WERI-Rb-1 (cell line): ENCODE data around the gene TLCD4.

Experiments used
- DNase-seq: peaks from one replicate; pipeline ENCODE4 v3.0.0-alpha.2; 2020
- H3K27ac ChIP-seq: fragments of 250-450 bp; sonication (Bioruptor Pico); 2 replicates; pipeline ENCODE4 v1.5.1; 2020; ENCODE audit warnings: mild to moderate bottlenecking, moderate library complexity
- H3K27me3 ChIP-seq: fragments of 250-450 bp; sonication (Bioruptor Pico); 2 replicates; pipeline ENCODE4 v1.5.1; 2021; ENCODE audit warnings: mild to moderate bottlenecking, low read depth, moderate library complexity; ENCODE audit not compliant: insufficient read depth, severe bottlenecking
- H3K36me3 ChIP-seq: fragments of 250-450 bp; sonication (Bioruptor Pico); 2 replicates; pipeline ENCODE4 v1.5.1; 2020; ENCODE audit warnings: mild to moderate bottlenecking, moderate library complexity
- H3K4me3 ChIP-seq: 2 replicates; pipeline ENCODE4 v1.5.1; 2011; ENCODE audit warnings: low read depth, mild to moderate bottlenecking, control low read depth, low read length
- H3K9me3 ChIP-seq: fragments of 250-450 bp; sonication (Bioruptor Pico); 2 replicates; pipeline ENCODE4 v1.5.1; 2021; ENCODE audit warnings: mild to moderate bottlenecking, moderate library complexity; ENCODE audit not compliant: severe bottlenecking
- TF ChIP-seq, protein P1 (sequence below): IDR thresholded peaks from 2 replicates; pipeline ENCODE4 v1.5.1; 2011; ENCODE audit warnings: low read depth, mild to moderate bottlenecking, control low read depth, inconsistent platforms, low read length

The TLCD4 gene

DNA sequence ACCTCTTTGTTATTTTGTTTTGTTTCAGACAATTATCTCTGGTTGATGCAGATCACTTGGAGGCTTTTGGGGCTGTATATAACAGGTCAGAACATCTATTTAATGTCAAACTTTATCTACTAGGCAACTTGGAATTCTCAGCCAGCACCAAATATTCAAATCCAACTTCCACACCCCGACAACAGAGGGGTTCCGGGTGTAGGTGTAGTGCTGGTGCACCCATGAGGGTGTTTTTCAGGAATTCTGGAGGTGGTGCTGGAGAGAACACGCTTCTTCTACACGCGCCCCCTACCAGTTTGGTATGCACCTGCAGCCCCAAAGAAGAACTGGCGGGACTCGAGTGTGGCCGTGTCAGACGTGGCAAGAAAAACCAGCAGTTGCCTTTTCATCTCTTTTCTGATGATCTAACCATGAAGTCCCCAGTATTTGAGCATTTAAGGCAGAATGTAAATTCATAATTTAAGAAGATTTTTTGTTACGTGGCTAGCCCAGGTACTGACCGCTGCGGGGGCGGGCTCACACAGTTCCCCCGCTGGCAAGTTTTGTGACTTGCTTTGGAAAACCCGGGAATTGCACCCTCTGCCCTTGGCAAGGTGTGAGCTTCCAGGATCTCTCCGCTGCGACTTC is 462 bp upstream of the TLCD4 start:
- Histone ChIP-seq H3K27me3 (no peaks in the 10 kb centered on the region), H3K9me3 (no peaks in the 10 kb centered on the region), H3K4me3 (peak overlapping the region; percentile 86), H3K36me3 (no peaks in the 10 kb centered on the region), H3K27ac (peak overlapping the region; percentile 65)
- TF ChIP-seq, protein P1, sequence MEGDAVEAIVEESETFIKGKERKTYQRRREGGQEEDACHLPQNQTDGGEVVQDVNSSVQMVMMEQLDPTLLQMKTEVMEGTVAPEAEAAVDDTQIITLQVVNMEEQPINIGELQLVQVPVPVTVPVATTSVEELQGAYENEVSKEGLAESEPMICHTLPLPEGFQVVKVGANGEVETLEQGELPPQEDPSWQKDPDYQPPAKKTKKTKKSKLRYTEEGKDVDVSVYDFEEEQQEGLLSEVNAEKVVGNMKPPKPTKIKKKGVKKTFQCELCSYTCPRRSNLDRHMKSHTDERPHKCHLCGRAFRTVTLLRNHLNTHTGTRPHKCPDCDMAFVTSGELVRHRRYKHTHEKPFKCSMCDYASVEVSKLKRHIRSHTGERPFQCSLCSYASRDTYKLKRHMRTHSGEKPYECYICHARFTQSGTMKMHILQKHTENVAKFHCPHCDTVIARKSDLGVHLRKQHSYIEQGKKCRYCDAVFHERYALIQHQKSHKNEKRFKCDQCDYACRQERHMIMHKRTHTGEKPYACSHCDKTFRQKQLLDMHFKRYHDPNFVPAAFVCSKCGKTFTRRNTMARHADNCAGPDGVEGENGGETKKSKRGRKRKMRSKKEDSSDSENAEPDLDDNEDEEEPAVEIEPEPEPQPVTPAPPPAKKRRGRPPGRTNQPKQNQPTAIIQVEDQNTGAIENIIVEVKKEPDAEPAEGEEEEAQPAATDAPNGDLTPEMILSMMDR = peak; percentile 80
- DNase-seq = peak; percentile 84

- Histone ChIP-seq H3K36me3 (no peaks in the 10 kb centered on the region), H3K27me3 (no peaks in the 10 kb centered on the region), H3K9me3 (no peaks in the 10 kb centered on the region), H3K27ac (no peak overlapping the region; the same call in 1 of the 2 replicates), H3K4me3 (peak overlapping the region; percentile 86)
- TF ChIP-seq, protein P1 = no peak
- DNase-seq = peak; percentile 38
These were observed 928 bp downstream of the TLCD4 start for GRCh38 chr1:95118067-95118499.

GRCh38 chr1:95118710-95119109 is 1.6 kb downstream of the TLCD4 start:
- DNase-seq = no peak
- no peaks in the 10 kb centered on the region for H3K27me3 ChIP-seq
- no peaks in the 10 kb centered on the region for H3K36me3 ChIP-seq
- TF ChIP-seq, protein P1 = no peak
- no peak overlapping the region for H3K27ac ChIP-seq
- no peak overlapping the region for H3K4me3 ChIP-seq
- H3K9me3 ChIP-seq = no peaks in the 10 kb centered on the region

DNA sequence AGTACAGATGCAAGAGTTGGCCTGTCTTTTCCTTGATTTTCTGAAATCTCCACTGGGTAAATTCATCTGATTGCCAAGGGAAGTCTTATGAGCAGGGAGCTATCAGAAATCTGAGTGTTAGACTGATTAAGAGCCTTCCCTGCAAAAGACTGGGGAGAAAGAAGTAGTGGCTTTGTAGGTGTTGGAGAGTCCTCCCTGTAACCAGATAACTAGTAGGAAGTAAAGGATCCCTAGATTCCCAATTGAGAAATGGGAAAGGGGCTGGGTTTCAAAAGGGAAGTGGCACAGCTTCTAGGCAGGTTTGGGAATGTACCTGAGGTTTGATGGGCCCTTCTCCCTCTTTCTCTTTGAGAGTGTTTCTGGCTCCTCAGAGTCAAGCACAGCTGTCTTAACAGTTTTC is 2.1 kb downstream of the TLCD4 start:
- H3K27ac ChIP-seq = no peak overlapping the region
- H3K36me3 ChIP-seq = no peaks in the 10 kb centered on the region
- no peaks in the 10 kb centered on the region for H3K27me3 ChIP-seq
- H3K4me3 ChIP-seq = no peak overlapping the region
- no peak for DNase-seq
- TF ChIP-seq, protein P1 = no peak
- H3K9me3 ChIP-seq = no peaks in the 10 kb centered on the region

DNA sequence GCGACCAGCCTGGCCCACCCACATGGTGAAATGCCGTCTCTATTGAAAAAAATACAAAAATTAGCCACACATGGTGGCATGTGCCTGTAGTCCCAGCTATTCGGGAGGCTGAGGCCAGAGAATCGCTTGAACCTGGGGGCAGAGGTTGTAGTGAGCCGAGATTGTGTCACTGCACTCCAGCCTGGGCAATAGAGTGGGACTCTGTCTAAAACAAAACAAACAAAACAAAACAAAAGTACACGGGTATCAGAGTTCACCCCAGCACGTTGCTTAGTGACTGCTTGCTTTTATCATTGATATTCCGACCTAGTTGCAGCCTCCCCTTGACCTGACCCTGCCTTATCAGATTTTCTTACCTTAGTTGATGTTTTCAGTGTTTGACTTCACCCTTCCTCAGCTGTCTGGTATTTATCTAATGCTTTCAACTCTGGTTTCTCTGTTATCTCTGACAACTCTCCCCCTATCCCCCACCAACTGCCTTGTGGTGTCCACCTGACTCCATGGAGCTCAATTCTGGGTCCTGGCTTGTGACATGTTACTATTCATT is 5.1 kb downstream of the TLCD4 start:
- TF ChIP-seq, protein P1 = no peak
- H3K27ac ChIP-seq = no peak overlapping the region

GRCh38 chr1:95124342-95124741 is 7.2 kb downstream of the TLCD4 start:
- Histone ChIP-seq H3K4me3 (no peak overlapping the region), H3K27me3 (no peaks in the 10 kb centered on the region), H3K36me3 (no peaks in the 10 kb centered on the region), H3K9me3 (no peaks in the 10 kb centered on the region), H3K27ac (no peak overlapping the region)
- DNase-seq = no peak
- TF ChIP-seq, protein P1 = no peak

More for the DNA sequence above, 5.1 kb downstream of the TLCD4 start:
- Histone ChIP-seq H3K4me3 (no peak overlapping the region), H3K36me3 (no peaks in the 10 kb centered on the region), H3K9me3 (no peaks in the 10 kb centered on the region), H3K27me3 (no peaks in the 10 kb centered on the region)
- DNase-seq = no peak
